GM10248 (cell line): ENCODE measurements around the gene S1PR1.
"Not testable (repeated sequence)": the region's sequence is repeated elsewhere in the genome, so short reads cannot be mapped to it uniquely, and the experiment has no call there.

ENCODE experiments used
- CTCF ChIA-PET: fragments of 300-600 bp; sonication (Branson Sonifier 250); formaldehyde crosslinking; extraction: SDS; loops from one replicate; lab custom pipeline; 2021; ENCODE audit warnings: antibody characterized with exemption; lab: Yijun Ruan, JAX
- POLR2A ChIA-PET: fragments of 350-650 bp; sonication (Branson Sonifier 250); formaldehyde crosslinking; extraction: SDS; loops from one replicate; lab custom pipeline; 2020; ENCODE audit warnings: antibody characterized with exemption; lab: Yijun Ruan, JAX
- DNase-seq: peaks from one replicate; pipeline ENCODE4 v3.0.0; 2012; ENCODE audit errors: extremely low spot score
- TF ChIP-seq, protein P1 (sequence below): IDR thresholded peaks from 2 replicates; pipeline ENCODE4 v1.5.1; 2012; ENCODE audit warnings: mild to moderate bottlenecking, low read depth; ENCODE audit errors: extremely low read depth, missing control alignments, control extremely low read depth

S1PR1 gene

DNA sequence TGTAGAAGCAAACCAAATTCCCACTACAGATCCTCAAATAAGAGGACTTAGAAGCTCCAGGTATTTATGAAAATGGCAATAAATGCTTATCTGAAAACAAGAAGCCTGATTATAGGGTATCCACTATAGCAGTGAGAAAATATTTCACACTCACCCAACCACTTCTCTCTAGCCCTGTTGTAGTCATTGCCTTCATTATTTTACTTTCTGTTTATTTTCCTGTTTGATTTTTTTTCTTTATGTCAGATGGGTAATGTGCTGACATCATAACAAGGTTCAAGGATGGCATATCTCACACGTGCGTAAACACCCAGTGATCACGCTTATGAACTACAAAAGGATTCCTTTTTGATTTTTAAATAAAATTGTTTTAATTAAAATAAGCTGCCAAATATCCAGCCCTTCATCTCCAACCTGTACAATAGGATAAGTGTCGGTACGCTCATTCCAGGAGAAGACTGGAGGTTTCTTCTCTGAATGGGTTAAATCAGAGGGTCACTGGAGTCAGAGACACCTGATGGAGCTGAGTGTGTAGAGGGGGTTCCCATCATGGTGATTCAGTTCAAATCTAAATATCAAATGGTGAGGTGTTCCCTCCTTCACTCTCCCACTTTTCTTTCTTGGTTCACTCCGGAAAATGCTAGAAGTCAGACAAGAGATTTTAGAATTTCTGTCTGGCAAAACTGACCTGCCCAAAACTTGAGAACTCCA is 8.2 kb upstream of the S1PR1 start:
- ChIA-PET POLR2A (no interaction called here), CTCF (interaction anchor here (1.2 to 3.4 kb wide), 3 partner anchors 10 to 23 kb away, joined by 3 to 16 read pairs (median 3); no protein-coding TSS in a partner anchor)
- no peak for DNase-seq
- TF ChIP-seq, protein P1, sequence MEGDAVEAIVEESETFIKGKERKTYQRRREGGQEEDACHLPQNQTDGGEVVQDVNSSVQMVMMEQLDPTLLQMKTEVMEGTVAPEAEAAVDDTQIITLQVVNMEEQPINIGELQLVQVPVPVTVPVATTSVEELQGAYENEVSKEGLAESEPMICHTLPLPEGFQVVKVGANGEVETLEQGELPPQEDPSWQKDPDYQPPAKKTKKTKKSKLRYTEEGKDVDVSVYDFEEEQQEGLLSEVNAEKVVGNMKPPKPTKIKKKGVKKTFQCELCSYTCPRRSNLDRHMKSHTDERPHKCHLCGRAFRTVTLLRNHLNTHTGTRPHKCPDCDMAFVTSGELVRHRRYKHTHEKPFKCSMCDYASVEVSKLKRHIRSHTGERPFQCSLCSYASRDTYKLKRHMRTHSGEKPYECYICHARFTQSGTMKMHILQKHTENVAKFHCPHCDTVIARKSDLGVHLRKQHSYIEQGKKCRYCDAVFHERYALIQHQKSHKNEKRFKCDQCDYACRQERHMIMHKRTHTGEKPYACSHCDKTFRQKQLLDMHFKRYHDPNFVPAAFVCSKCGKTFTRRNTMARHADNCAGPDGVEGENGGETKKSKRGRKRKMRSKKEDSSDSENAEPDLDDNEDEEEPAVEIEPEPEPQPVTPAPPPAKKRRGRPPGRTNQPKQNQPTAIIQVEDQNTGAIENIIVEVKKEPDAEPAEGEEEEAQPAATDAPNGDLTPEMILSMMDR: no peak

DNA sequence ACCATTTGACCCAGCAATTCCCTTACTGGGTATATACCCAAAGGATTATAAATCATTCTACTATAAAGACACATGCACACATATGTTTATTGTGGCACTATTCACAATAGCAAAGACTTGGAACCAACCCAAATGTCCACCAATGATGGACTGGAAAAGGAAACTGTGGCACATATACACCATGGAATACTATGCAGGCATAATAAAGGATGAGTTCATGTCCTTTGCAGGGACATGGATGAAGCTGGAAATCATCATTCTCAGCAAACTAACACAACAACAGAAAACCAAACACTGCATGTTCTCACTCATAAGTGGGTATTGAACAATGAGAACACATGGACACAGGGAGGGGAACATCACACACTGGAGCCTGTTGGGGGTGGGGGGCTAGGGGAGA is 4.6 kb upstream of the S1PR1 start:
- POLR2A ChIA-PET, CTCF ChIA-PET, DNase-seq: not testable (repeated sequence)

DNA sequence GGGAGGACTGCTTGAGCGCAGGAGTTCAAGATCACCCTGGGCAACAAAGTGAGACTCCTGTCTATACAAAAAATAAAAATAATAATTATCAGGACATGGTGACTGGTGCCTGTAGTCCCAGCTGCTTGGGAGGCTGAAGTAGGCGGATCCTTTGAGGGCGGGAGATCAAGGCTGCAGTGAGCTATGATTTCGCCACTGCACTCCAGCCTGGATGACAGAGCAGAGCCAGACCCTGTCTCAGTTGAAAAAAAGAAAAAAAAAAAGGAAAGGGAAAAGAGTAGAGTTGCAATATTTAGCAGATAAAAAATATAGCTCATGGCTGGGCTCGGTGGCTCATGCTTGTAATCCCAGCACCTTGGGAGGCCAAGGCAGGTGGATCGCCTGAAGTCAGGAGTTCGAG is 3.3 kb upstream of the S1PR1 start:
- TF ChIP-seq, protein P1: no peak
- POLR2A ChIA-PET: interaction anchor here (0.6 kb wide), 1 partner anchor 339 kb away, joined by 4 read pairs; the partner anchor contains the start of gene EXTL2
- DNase-seq: no peak
- CTCF ChIA-PET: interaction anchor here (1.0 to 1.6 kb wide), 7 partner anchors 9 to 96 kb away, joined by 3 to 5 read pairs (median 3); no protein-coding TSS in a partner anchor

DNA sequence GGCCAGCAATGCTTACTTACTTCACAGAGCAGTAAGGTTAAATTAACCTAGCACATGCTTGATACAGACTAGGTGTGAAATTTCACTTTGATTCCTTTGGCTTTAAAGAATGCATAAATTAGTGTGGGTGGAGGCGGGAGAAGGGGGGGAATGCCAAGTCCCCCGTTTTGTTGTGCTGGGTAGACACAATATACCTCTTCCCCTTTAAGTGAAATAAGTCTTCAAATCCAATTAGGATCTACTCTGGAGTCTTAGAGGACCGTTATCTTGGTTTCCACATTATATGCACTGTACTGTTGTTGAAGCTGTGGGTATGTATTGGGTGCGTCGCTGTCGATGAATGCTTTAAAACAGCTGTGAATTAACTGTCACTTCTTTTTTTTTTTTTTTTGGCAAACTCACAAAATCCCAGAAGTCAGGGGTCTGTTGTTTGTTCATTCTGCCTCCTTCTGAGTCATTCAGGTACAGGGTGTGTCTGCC is 1.6 kb upstream of the S1PR1 start:
- POLR2A ChIA-PET: interaction anchor here (0.6 to 1.4 kb wide), 9 partner anchors 12 to 360 kb away, joined by 3 to 8 read pairs (median 4); no protein-coding TSS in a partner anchor
- TF ChIP-seq, protein P1: no peak
- DNase-seq: no peak
- CTCF ChIA-PET: interaction anchor here (0.8 to 1.7 kb wide), 17 partner anchors 12 to 209 kb away, joined by 3 to 11 read pairs (median 3); partner anchors contain the start of gene DPH5

DNA sequence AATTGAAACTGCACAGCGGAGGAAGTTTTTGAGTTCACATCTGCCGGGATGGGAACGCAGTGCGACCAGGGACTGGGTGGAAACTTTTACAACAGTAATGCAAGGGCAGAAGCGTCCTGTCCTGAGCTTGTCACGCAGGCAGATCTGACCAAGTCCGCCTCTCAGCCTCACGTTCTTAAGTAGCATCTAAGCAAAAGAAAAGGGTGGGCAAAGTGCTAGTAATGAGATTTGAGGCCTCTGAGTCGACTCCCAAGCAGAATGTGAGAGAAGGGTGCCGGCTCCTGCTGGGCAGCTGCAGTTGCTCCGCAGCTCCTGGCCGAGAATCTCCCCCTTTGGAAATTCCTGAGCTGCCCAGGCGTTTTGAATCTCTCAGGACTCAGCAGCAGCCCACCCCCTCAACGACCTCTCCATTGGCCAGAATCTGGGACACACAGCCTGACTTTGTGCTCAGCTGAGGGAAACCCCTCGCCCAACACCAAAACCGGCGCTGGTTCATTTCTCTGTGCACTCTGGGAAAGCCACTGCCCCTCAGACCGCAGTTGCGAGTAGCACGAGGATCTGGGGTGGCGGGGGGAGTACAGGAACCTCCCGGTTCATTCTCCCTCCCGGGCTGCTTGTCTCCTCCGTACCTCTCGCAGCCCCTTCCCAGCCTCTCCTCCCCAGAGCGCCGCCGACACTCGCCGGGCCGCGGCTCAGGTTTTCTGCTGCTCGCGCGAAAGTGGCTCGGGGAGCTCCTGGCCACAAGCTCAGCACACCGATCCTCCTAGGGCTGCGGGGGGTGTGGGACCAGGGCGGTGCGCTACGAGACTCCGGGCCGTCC is 913 bp upstream of the S1PR1 start:
- ChIA-PET POLR2A (interaction anchor here (0.6 to 1.4 kb wide), 9 partner anchors 12 to 313 kb away, joined by 3 to 8 read pairs (median 3); no protein-coding TSS in a partner anchor), CTCF (interaction anchor here (0.8 to 1.8 kb wide), 21 partner anchors 10 to 210 kb away, joined by 3 to 11 read pairs (median 3); partner anchors contain the start of gene DPH5)
- peak; percentile 62 for DNase-seq
- TF ChIP-seq, protein P1: no peak

DNA sequence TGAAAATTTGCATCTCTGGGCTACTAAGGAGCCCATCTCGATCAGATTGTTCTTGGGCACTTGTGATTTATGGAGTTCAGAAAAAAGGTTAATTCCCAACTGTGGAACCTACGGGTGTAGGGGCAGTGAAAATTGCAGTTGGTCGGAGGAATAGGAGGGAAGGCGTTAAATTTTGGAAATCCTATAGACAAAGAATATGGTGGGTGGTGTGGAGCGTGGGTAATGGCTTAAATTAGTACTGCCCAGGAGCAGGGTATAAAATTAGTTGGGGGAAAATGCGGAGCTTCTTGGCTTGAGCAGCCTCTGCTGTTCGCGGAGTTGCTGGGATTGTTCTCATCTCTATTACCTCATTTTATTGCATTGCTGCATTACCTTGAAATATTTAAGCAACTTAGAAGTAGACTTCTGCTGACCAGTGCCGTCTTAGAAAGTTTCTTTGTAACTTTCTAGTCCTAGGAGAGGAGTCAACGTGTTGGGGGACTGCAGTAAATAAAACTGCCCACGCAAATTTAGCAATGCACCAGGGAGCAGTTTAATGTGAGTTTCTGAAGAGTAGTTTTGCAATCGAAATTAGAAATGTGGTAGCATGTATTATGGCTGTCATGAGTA is 514 bp downstream of the S1PR1 start:
- ChIA-PET CTCF (interaction anchor here (0.7 to 5.2 kb wide), 10 partner anchors 12 to 220 kb away, joined by 3 to 90 read pairs (median 9); partner anchors contain the start of gene DPH5), POLR2A (no interaction called here)
- TF ChIP-seq, protein P1: no peak
- peak; percentile 24 for DNase-seq
